GM12801 (cell line): ENCODE data around the gene GRIK5.

Experiments
- TF ChIP-seq, protein P1 (sequence below): IDR thresholded peaks from one replicate; pipeline ENCODE4 v1.5.1; 2011; ENCODE audit warnings: control low read depth; ENCODE audit not compliant: insufficient read length; ENCODE audit errors: extremely low read depth

GRIK5 gene

DNA sequence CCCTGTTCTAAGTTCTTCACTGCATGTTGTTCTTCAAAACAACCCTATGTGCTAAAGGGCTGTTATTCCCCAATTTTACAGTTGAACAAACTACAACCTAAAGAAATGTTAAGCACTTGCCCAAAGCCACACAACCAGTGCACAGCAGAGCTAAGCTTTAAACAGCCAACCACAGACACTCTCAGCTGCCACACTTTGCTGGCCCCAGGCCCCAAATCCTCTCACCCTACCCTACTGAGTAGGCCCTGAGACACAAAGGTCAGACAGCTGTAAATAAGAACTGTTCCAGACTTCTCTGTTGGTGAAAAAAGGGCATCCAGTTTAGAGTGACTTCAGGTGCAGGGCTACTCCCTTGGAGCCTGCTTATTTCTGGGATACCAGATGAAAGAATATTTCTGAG is 30.0 kb downstream of the GRIK5 start:
- TF ChIP-seq, protein P1, sequence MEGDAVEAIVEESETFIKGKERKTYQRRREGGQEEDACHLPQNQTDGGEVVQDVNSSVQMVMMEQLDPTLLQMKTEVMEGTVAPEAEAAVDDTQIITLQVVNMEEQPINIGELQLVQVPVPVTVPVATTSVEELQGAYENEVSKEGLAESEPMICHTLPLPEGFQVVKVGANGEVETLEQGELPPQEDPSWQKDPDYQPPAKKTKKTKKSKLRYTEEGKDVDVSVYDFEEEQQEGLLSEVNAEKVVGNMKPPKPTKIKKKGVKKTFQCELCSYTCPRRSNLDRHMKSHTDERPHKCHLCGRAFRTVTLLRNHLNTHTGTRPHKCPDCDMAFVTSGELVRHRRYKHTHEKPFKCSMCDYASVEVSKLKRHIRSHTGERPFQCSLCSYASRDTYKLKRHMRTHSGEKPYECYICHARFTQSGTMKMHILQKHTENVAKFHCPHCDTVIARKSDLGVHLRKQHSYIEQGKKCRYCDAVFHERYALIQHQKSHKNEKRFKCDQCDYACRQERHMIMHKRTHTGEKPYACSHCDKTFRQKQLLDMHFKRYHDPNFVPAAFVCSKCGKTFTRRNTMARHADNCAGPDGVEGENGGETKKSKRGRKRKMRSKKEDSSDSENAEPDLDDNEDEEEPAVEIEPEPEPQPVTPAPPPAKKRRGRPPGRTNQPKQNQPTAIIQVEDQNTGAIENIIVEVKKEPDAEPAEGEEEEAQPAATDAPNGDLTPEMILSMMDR: no peak

- TF ChIP-seq, protein P1: no peak
These were observed 31.3 kb downstream of the GRIK5 start for GRCh38 chr19:42038666-42039065.

DNA sequence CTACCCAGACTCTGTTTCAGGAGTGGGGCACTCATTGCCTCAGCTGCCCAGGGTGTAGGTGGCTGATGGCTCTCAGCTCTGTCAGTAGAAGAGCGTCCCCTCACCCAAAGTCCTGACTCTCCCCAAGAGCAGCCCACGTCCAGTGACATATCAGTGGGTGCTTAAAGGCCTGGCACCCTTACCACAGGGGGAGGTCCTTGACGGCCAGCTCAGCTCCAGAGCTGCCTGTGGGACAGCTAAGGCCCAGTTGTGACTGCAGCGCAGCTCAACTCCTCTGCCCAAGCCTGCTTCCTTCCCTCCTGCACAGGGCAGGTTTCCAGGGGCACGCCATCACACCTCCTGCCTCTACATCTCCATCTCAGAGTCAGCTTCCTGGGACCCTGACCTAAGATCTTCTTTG is 32.4 kb downstream of the GRIK5 start:
- TF ChIP-seq, protein P1: no peak

DNA sequence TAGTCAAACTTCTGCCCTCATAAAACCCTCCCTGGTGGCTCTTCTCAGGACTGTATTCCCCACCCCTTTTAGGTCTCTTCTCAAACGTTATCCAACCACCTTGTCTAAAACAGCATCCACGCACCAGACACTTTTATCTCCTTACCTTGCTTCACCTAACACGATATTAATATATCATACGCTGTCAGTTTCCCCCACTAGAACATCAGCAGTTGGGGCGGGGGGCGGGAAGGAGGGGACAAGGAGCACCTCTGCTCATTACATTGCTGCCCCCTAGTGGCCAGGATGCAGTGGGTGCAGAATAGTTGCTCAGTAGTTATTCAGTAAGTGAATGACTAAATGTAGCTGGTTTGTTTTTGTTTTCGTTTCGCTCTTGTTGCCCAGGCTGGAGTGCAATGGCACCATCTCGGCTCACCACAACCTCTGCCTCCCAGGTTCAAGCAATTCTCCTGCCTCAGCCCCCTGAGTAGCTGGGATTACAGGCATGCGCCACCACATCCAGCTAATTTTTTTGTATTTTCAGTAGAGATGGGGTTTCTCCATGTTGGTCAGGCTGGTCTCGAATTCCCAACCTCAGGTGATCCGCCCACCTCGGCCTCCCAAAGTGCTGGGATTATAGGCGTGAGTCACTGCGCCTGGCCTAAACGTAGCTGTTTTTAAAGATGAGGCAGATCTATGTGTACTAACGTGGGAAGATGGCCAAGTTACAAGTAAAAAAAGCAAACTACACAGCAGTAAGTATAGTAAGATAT is 35.2 kb downstream of the GRIK5 start:
- TF ChIP-seq, protein P1: peak; percentile 10

DNA sequence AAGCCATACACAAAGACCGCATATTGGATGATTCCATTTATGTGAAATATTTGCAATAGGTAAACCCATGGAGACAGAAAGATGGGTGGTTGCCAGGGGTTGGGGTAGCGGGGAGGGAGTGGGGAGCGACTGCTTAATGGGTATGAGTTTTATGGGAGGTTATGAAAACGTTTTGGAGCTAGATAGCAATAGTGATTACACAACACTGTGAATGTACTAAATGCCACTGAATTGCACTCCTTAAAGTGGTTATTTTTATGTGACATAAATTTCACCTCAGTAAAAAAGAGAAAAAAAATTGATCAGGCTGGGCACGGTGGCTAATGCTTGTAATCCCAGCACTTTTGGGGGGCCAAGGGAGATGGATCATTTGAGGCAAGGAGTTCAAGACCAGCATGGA is 36.6 kb downstream of the GRIK5 start:
- TF ChIP-seq, protein P1: no peak

- TF ChIP-seq, protein P1: no peak
These were observed 37.6 kb downstream of the GRIK5 start for GRCh38 chr19:42032431-42032830.

GRCh38 chr19:42030645-42031440 is 39.2 kb downstream of the GRIK5 start:
- TF ChIP-seq, protein P1: no peak
